Liver (tissue), 3 donors: ENCODE results near the gene CD59.

ENCODE experiments used
- GABPA ChIP-seq, 2 donors: IDR thresholded peaks in 1 of 2; conservative IDR thresholded peaks in 1 of 2; 2 replicates each; pipeline ENCODE4 v1.6.1; 2016; ENCODE audit warnings: antibody characterized with exemption in 2 of 2, mild to moderate bottlenecking in 1 of 2, moderate library complexity in 1 of 2
- JUND ChIP-seq, 2 donors: IDR thresholded peaks; 2 replicates each; pipeline ENCODE4 v1.6.1; 2016; ENCODE audit warnings: antibody characterized with exemption in 2 of 2
- RAD21 ChIP-seq, 2 donors: IDR thresholded peaks; 2 replicates each; pipeline ENCODE4 v1.6.1; 2016; ENCODE audit warnings: antibody characterized with exemption in 2 of 2, mild to moderate bottlenecking in 2 of 2
- SP1 ChIP-seq: IDR thresholded peaks from 2 replicates; pipeline ENCODE4 v1.6.1; 2018; ENCODE audit warnings: antibody characterized with exemption, mild to moderate bottlenecking
- TAF1 ChIP-seq: conservative IDR thresholded peaks from 2 replicates; pipeline ENCODE4 v1.6.1; 2016; ENCODE audit warnings: antibody characterized with exemption, mild to moderate bottlenecking
- YY1 ChIP-seq: IDR thresholded peaks from 2 replicates; pipeline ENCODE4 v1.6.1; 2016; ENCODE audit warnings: antibody characterized with exemption, mild to moderate bottlenecking
- TF ChIP-seq, protein P1 (sequence below): fragments of 150-350 bp; IDR thresholded peaks from 2 replicates; pipeline ENCODE4 v1.5.1; 2017; ENCODE audit warnings: improper control_type of control experiment, low read depth, low read length; ENCODE audit not compliant: missing input control
- TF ChIP-seq, protein P2 (sequence below): IDR thresholded peaks from 2 replicates; pipeline ENCODE4 v1.6.1; 2016; ENCODE audit warnings: antibody characterized with exemption
- donor health status: healthy.
- donor health status: healthy.

DNA sequence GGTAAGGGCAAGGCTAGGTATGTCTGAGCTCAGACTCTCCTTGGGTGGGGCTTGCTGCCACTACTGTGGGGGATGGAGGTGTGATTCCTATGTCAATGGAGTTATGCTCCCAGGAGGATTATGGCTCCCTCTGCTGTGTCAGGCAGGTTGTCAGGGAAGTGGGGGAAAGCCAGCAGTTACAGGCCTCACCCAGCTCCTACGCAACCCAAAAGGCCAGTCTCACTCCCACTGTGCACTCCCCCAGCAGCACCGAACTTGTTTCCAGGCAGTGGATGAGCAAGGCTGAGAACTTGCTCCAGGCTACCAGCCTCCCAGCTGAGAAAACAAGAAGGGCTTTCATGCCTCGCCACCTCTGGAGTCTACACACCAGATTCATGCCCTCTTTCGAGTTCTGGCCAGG lies 53.8 kb downstream of the CD59 start:
- TF ChIP-seq, protein P1, sequence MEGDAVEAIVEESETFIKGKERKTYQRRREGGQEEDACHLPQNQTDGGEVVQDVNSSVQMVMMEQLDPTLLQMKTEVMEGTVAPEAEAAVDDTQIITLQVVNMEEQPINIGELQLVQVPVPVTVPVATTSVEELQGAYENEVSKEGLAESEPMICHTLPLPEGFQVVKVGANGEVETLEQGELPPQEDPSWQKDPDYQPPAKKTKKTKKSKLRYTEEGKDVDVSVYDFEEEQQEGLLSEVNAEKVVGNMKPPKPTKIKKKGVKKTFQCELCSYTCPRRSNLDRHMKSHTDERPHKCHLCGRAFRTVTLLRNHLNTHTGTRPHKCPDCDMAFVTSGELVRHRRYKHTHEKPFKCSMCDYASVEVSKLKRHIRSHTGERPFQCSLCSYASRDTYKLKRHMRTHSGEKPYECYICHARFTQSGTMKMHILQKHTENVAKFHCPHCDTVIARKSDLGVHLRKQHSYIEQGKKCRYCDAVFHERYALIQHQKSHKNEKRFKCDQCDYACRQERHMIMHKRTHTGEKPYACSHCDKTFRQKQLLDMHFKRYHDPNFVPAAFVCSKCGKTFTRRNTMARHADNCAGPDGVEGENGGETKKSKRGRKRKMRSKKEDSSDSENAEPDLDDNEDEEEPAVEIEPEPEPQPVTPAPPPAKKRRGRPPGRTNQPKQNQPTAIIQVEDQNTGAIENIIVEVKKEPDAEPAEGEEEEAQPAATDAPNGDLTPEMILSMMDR = no peak
- TF ChIP-seq YY1 = no peak
- no peak for TF ChIP-seq RAD21 (IDR thresholded peaks at IDR 0.05)
- no peak for TF ChIP-seq SP1
- TF ChIP-seq JUND (IDR thresholded peaks at IDR 0.05) = no peak
- TF ChIP-seq TAF1 = no peak
- TF ChIP-seq, protein P2, sequence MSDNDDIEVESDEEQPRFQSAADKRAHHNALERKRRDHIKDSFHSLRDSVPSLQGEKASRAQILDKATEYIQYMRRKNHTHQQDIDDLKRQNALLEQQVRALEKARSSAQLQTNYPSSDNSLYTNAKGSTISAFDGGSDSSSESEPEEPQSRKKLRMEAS = no peak
- no peak for TF ChIP-seq GABPA (IDR thresholded peaks at IDR 0.05 in 1 of 2, conservative IDR thresholded peaks at IDR 0.05 in 1 of 2)
